Natural killer cell (primary cell): Measurements from ENCODE around the gene HYCC1. TPM values are rescaled to one million over a fixed set of nuclear protein-coding genes. Genes with fewer than 3 reads are reported as not detected.

ENCODE experiments used
- ATAC-seq, 3 donors: fragments of 150-1000 bp in 2 of 3; fragments of 200-7000 bp in 1 of 3; cut with Tn5 transposase; 1 replicate in 1 of 3; 2 replicates in 2 of 3; pipeline ENCODE4 v1.10.0; 2021; ENCODE audit warnings: mild to moderate bottlenecking in 2 of 3, moderate library complexity in 2 of 3
- DNase-seq, 2 donors: peaks; one replicate each; pipeline versions ENCODE4 v3.0.0 to v3.0.0-alpha.2; 2013 to 2021; ENCODE audit warnings: mixed read lengths in 1 of 2
- H3K27ac ChIP-seq: one replicate; pipeline ENCODE4 v1.5.1; 2013; ENCODE audit warnings: mild to moderate bottlenecking, low read length
- H3K27me3 ChIP-seq: one replicate; pipeline ENCODE4 v1.6.1; 2013; ENCODE audit warnings: low read length; ENCODE audit not compliant: control insufficient read depth, insufficient read depth
- H3K36me3 ChIP-seq: one replicate; pipeline ENCODE4 v1.6.1; 2013; ENCODE audit warnings: low read length; ENCODE audit not compliant: control insufficient read depth, insufficient read depth
- H3K4me1 ChIP-seq: one replicate; pipeline ENCODE4 v1.6.1; 2013; ENCODE audit warnings: low read length; ENCODE audit not compliant: control insufficient read depth, insufficient read depth
- H3K4me3 ChIP-seq: one replicate; pipeline ENCODE4 v1.5.1; 2013; ENCODE audit warnings: low read length
- H3K9me3 ChIP-seq: one replicate; pipeline ENCODE4 v1.6.1; 2013; ENCODE audit warnings: low read length; ENCODE audit not compliant: control insufficient read depth, insufficient read depth
- H3K27ac Mint-ChIP-seq, 2 donors: one replicate each; pipeline ENCODE4 v1.8.0; 2022; ENCODE audit warnings: mild to moderate bottlenecking in 2 of 2, mixed read lengths in 2 of 2, moderate library complexity in 1 of 2
- H3K27me3 Mint-ChIP-seq, 2 donors: one replicate each; pipeline ENCODE4 v1.8.0; 2022; ENCODE audit warnings: low read depth in 2 of 2, mixed read lengths in 2 of 2
- H3K36me3 Mint-ChIP-seq: one replicate; pipeline ENCODE4 v1.8.0; 2022; ENCODE audit warnings: mixed read lengths
- H3K4me1 Mint-ChIP-seq, 2 donors: one replicate each; pipeline ENCODE4 v1.8.0; 2022; ENCODE audit warnings: mixed read lengths in 2 of 2
- H3K4me3 Mint-ChIP-seq: one replicate; pipeline ENCODE4 v1.8.0; 2022; ENCODE audit warnings: mild to moderate bottlenecking, moderate library complexity, mixed read lengths
- H3K9me3 Mint-ChIP-seq, 2 donors: one replicate each; pipeline ENCODE4 v1.8.0; 2022; ENCODE audit warnings: mixed read lengths in 2 of 2
- CTCF ChIP-seq: fragments of 200-600 bp; IDR thresholded peaks from one replicate; pipeline ENCODE4 v1.8.0; 2022; ENCODE audit warnings: antibody characterized with exemption
- WGBS: methylation state at CpG from one replicate; pipeline ENCODE4 v1.1.7; 2013; ENCODE audit warnings: missing lambda C conversion rate; ENCODE audit not compliant: insufficient coverage; 5-methylcytosine and 5-hydroxymethylcytosine counted together
- intact Hi-C: fragments of 100-400 bp; cut with micrococcal nuclease; formaldehyde crosslinking; loops from one replicate; pipeline ENCODE4 v1.14.2; 2022
- total RNA-seq, 4 donors: library from RNA; stranded (reverse); fragments of 120-200 nt in 1 of 4; gene quantifications; one replicate each; pipeline versions ENCODE4 v1.2.3 to v1.2.4, GENCODE V29; 2013 to 2022

HYCC1 gene
- total RNA-seq, 3 donors from 2014 or later (not counting 1 experiment from before 2014, with no cell fraction given), result 30.1 to 44.8 (median 34.1) TPM

DNA sequence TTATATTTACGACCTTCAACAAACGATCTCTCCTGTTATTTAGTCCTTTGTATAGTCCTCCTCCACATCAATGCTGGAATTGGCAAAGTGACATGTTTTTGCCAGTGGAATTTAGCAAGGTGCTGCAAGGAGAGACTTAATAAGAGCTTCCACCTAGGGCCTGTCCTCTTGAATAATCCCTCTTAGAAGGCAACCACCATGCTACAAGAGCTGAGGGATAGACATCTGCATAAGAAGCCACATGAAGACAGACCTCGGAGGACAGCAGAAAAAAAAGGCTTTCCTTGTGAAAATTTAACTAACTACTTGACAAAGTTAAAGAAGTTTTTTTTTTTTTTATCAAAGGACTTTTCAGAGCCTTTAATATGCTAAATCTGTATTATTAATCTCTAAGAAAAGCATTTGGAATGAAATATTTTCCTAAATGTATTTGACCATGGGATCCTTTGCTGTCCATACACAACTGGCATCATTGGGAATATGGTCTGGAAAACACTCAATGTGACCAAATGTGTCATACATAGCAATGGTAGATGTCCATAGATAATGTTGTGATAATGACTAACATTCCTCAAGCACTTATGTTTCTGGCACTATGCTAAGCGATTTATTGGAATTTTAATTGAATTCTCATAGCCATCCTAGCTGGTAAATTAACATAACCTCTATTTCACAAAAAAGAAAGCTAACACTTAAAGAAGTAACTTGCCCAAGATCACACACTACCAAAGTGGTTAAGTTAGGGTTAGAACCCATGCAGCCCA is 13.2 kb downstream of the HYCC1 start:
- Mint-ChIP-seq H3K4me1 (peaks cover 13 to 37% of the 10 kb centered on the region in 2 donors), H3K36me3 (no peaks in the 10 kb centered on the region), H3K27me3 (no peaks in the 10 kb centered on the region), H3K9me3 (no peaks in the 10 kb centered on the region), H3K4me3 (no peak overlapping the region), H3K27ac (no peak overlapping the region)
- TF ChIP-seq CTCF, result no peak
- Histone ChIP-seq H3K36me3 (no peaks in the 10 kb centered on the region), H3K9me3 (no peaks in the 10 kb centered on the region), H3K27ac (no peak overlapping the region), H3K4me1 (no peaks in the 10 kb centered on the region), H3K4me3 (no peak overlapping the region), H3K27me3 (no peaks in the 10 kb centered on the region)
- DNase-seq (no peak), ATAC-seq (no peak)
- WGBS, result 100% methylated on average over 1 of the region's 4 CpGs
- intact Hi-C loops, result no loop called here

GRCh38 chr7:22998519-22998896 is 15.4 kb downstream of the HYCC1 start:
- Histone ChIP-seq H3K9me3 (no peaks in the 10 kb centered on the region), H3K27ac (no peak overlapping the region), H3K4me1 (no peaks in the 10 kb centered on the region), H3K27me3 (no peaks in the 10 kb centered on the region), H3K4me3 (no peak overlapping the region), H3K36me3 (no peaks in the 10 kb centered on the region)
- Mint-ChIP-seq H3K27ac (no peak overlapping the region), H3K4me1 (peaks cover 31 to 49% of the 10 kb centered on the region in 2 donors), H3K9me3 (no peaks in the 10 kb centered on the region), H3K27me3 (no peaks in the 10 kb centered on the region), H3K4me3 (no peak overlapping the region), H3K36me3 (no peaks in the 10 kb centered on the region)
- ATAC-seq, result no peak
- intact Hi-C loops, result no loop called here
- TF ChIP-seq CTCF, result no peak
- no peak for DNase-seq
- 86% methylated on average over 2 of the region's 2 CpGs for WGBS

DNA sequence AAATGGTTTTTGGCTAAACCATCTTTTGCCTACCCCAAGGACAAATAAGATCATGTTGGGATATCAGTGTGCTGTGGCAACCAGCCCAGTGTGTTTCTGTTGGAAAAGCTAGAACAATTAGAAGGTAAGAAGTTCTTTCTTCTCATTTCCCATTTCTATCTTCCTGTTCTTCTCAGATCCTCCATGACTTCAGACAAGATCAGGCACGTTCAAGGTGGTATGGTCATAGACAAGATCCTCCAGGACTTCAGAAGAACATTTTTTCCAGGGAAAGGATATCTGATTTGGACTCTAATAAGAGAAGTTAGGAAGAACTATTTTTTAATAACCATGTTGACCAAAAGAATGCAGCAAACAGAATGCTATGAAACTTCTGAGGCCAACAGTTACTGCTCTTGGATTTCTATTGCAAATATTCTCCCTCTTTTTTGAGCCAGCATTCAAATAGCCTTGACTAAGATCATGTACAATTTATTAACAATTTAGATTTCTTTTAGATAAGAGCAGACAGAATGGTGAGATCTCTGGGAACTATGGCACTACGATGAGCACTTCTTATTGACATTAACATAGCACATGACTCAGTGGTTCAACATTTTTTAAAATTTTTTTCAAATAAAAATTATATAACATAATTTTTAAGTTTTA is 15.9 kb downstream of the HYCC1 start:
- Histone ChIP-seq H3K9me3 (no peaks in the 10 kb centered on the region), H3K36me3 (no peaks in the 10 kb centered on the region), H3K4me3 (no peak overlapping the region), H3K4me1 (no peaks in the 10 kb centered on the region), H3K27me3 (no peaks in the 10 kb centered on the region), H3K27ac (no peak overlapping the region)
- no peak overlapping the region for H3K27ac Mint-ChIP-seq
- no peak for ATAC-seq
- H3K4me1 Mint-ChIP-seq, result peaks cover 36 to 53% of the 10 kb centered on the region in 2 donors
- DNase-seq, result no peak
- H3K27me3 Mint-ChIP-seq, result no peaks in the 10 kb centered on the region
- no peaks in the 10 kb centered on the region for H3K36me3 Mint-ChIP-seq
- 90% methylated on average over 1 of the region's 2 CpGs for WGBS
- no peak overlapping the region for H3K4me3 Mint-ChIP-seq
- TF ChIP-seq CTCF, result no peak
- no peaks in the 10 kb centered on the region for H3K9me3 Mint-ChIP-seq
- intact Hi-C loops, result no loop called here
